ENCODE measurements around the gene FBH1.

GRCh38 chr10:5915451-5915850 is 25.4 kb downstream of the FBH1 start:
- TF ChIP-seq CTCF (IDR thresholded peaks at IDR 0.05) (no peak), POLR2A (IDR thresholded peaks at IDR 0.05) (no peak)

Data from body of pancreas (tissue), 4 donors.